H9 (cell line): Measurements from ENCODE around the gene HERC4. TPM values are rescaled to one million over a fixed set of nuclear protein-coding genes. Genes with fewer than 3 reads are reported as not detected.

Experiments
- DNase-seq: peaks from one replicate; pipeline ENCODE4 v3.0.0-alpha.2; 2017
- H2AFZ ChIP-seq: one replicate; pipeline ENCODE4 v1.6.1; 2013; ENCODE audit warnings: mild to moderate bottlenecking, low read length, control low read depth, moderate library complexity
- H2AK5ac ChIP-seq: 2 replicates; pipeline ENCODE4 v1.6.1; 2013; ENCODE audit warnings: low read length, control low read depth, mixed read lengths; ENCODE audit not compliant: insufficient read length
- H2BK120ac ChIP-seq: one replicate; pipeline ENCODE4 v1.6.1; 2013; ENCODE audit warnings: low read depth, mild to moderate bottlenecking, low read length, control low read depth, inconsistent platforms; ENCODE audit not compliant: poor library complexity, severe bottlenecking
- H2BK12ac ChIP-seq: 2 replicates; pipeline ENCODE4 v1.6.1; 2013; ENCODE audit warnings: low read length, control low read depth, mixed read lengths, low read depth; ENCODE audit not compliant: insufficient read length
- H2BK15ac ChIP-seq: 2 replicates; pipeline ENCODE4 v1.6.1; 2013; ENCODE audit warnings: low read depth, low read length, control low read depth
- H2BK20ac ChIP-seq: one replicate; pipeline ENCODE4 v1.6.1; 2013; ENCODE audit warnings: low read depth, mild to moderate bottlenecking, low read length, control low read depth, inconsistent platforms; ENCODE audit not compliant: poor library complexity, severe bottlenecking
- H2BK5ac ChIP-seq: 2 replicates; pipeline ENCODE4 v1.6.1; 2013; ENCODE audit warnings: low read length, control low read depth, mixed read lengths; ENCODE audit not compliant: insufficient read length
- H3K14ac ChIP-seq: 2 replicates; pipeline ENCODE4 v1.6.1; 2013; ENCODE audit warnings: low read length, control low read depth; ENCODE audit not compliant: insufficient read depth
- H3K18ac ChIP-seq: 2 replicates; pipeline ENCODE4 v1.6.1; 2013; ENCODE audit warnings: low read depth, mild to moderate bottlenecking, mixed read lengths, low read length, control low read depth; ENCODE audit not compliant: insufficient read length
- H3K23ac ChIP-seq: 2 replicates; pipeline ENCODE4 v1.6.1; 2013; ENCODE audit warnings: low read length, control low read depth, mixed read lengths, low read depth; ENCODE audit not compliant: insufficient read length
- H3K23me2 ChIP-seq: 2 replicates; pipeline ENCODE4 v1.6.1; 2013; ENCODE audit warnings: low read depth, mild to moderate bottlenecking, mixed read lengths, low read length, control low read depth; ENCODE audit not compliant: insufficient read length, poor library complexity, severe bottlenecking
- H3K27ac ChIP-seq: 2 replicates; pipeline ENCODE4 v1.5.1; 2013; ENCODE audit warnings: low read length, control low read depth, mixed read lengths, low read depth; ENCODE audit not compliant: insufficient read length
- H3K27me3 ChIP-seq: 2 replicates; pipeline ENCODE4 v1.6.1; 2013; ENCODE audit warnings: low read length, control low read depth, inconsistent platforms; ENCODE audit not compliant: insufficient read depth
- H3K4ac ChIP-seq: 2 replicates; pipeline ENCODE4 v1.6.1; 2013; ENCODE audit warnings: low read depth, mild to moderate bottlenecking, control low read depth, inconsistent platforms, low read length, moderate library complexity
- H3K4me1 ChIP-seq: 2 replicates; pipeline ENCODE4 v1.6.1; 2013; ENCODE audit warnings: low read length, control low read depth, inconsistent platforms; ENCODE audit not compliant: insufficient read depth
- H3K4me2 ChIP-seq: 2 replicates; pipeline ENCODE4 v1.6.1; 2013; ENCODE audit warnings: low read length, control low read depth, mixed read lengths; ENCODE audit not compliant: insufficient read length, insufficient read depth
- H3K56ac ChIP-seq: 2 replicates; pipeline ENCODE4 v1.6.1; 2013; ENCODE audit warnings: low read depth, mild to moderate bottlenecking, mixed read lengths, low read length, control low read depth; ENCODE audit not compliant: insufficient read length
- H3K79me1 ChIP-seq: 2 replicates; pipeline ENCODE4 v1.6.1; 2013; ENCODE audit warnings: low read depth, mild to moderate bottlenecking, moderate library complexity, low read length, control low read depth, inconsistent platforms; ENCODE audit not compliant: insufficient read depth, poor library complexity, severe bottlenecking
- H3K79me2 ChIP-seq: 2 replicates; pipeline ENCODE4 v1.6.1; 2013; ENCODE audit warnings: low read length, control low read depth, inconsistent platforms; ENCODE audit not compliant: insufficient read depth
- H3K9ac ChIP-seq: 2 replicates; pipeline ENCODE4 v1.6.1; 2013; ENCODE audit warnings: low read length, control low read depth, mixed read lengths; ENCODE audit not compliant: insufficient read length; ENCODE audit errors: extremely low read depth
- H3K9me3 ChIP-seq: one replicate; pipeline ENCODE4 v1.6.1; 2013; ENCODE audit warnings: low read depth, low read length, inconsistent platforms; ENCODE audit not compliant: control insufficient read depth
- H3T11ph ChIP-seq: one replicate; pipeline ENCODE4 v1.6.1; 2013; ENCODE audit warnings: mild to moderate bottlenecking, low read length, control low read depth, inconsistent platforms
- H4K20me1 ChIP-seq: one replicate; pipeline ENCODE4 v1.6.1; 2013; ENCODE audit not compliant: control insufficient read depth, insufficient read length, insufficient read depth
- H4K5ac ChIP-seq: 2 replicates; pipeline ENCODE4 v1.6.1; 2013; ENCODE audit warnings: low read depth, mild to moderate bottlenecking, mixed read lengths, low read length, control low read depth; ENCODE audit not compliant: insufficient read length
- H4K8ac ChIP-seq: replicated peaks from 2 replicates; pipeline ENCODE4 v1.6.1; 2013; ENCODE audit warnings: low read length, control low read depth, mixed read lengths, low read depth; ENCODE audit not compliant: insufficient read length
- H4K91ac ChIP-seq: 2 replicates; pipeline ENCODE4 v1.6.1; 2013; ENCODE audit warnings: low read depth, mild to moderate bottlenecking, moderate library complexity, mixed read lengths, low read length, control low read depth; ENCODE audit not compliant: insufficient read length
- H3K27ac Mint-ChIP-seq, 3 experiments: 2 replicates in 2 of 3; 3 replicates in 1 of 3; pipeline ENCODE4 v1.8.0; 2020 to 2021; ENCODE audit warnings: mixed read lengths in 3 of 3, mild to moderate bottlenecking in 1 of 3, moderate library complexity in 1 of 3
- H3K27me3 Mint-ChIP-seq: 2 replicates; pipeline ENCODE4 v1.8.0; 2021; ENCODE audit warnings: low read depth, mild to moderate bottlenecking, moderate library complexity, mixed read lengths
- H3K36me3 Mint-ChIP-seq, 3 experiments: 2 replicates in 2 of 3; 3 replicates in 1 of 3; pipeline ENCODE4 v1.8.0; 2020 to 2021; ENCODE audit warnings: low read depth in 3 of 3, mixed read lengths in 3 of 3; ENCODE audit not compliant: insufficient read depth in 1 of 3
- H3K4me1 Mint-ChIP-seq, 2 experiments: 2 replicates each; pipeline ENCODE4 v1.8.0; 2020; ENCODE audit warnings: mixed read lengths in 2 of 2
- H3K4me3 Mint-ChIP-seq, 2 experiments: 2 replicates in 1 of 2; 3 replicates in 1 of 2; pipeline ENCODE4 v1.8.0; 2020 to 2021; ENCODE audit warnings: mild to moderate bottlenecking in 2 of 2, mixed read lengths in 2 of 2, moderate library complexity in 1 of 2
- H3K9me3 Mint-ChIP-seq, 2 experiments: 2 replicates in 1 of 2; 3 replicates in 1 of 2; pipeline ENCODE4 v1.8.0; 2020; ENCODE audit warnings: mild to moderate bottlenecking in 2 of 2, mixed read lengths in 2 of 2, moderate library complexity in 1 of 2
- CTCF ChIP-seq: fragments of 200-600 bp; sonication (generic); conservative IDR thresholded peaks from 3 replicates; pipeline ENCODE4 v1.8.0; 2021; ENCODE audit warnings: antibody characterized with exemption, mild to moderate bottlenecking
- WGBS: extraction: QIAGEN DNeasy Blood & Tissue Kit; methylation state at CpG from one replicate; pipeline ENCODE4 v1.1.7; 2013; ENCODE audit warnings: missing lambda C conversion rate, low lambda C conversion rate, mixed read lengths; ENCODE audit not compliant: insufficient read length; ENCODE audit errors: extremely low coverage; 5-methylcytosine and 5-hydroxymethylcytosine counted together
- total RNA-seq: library from RNA; stranded (reverse); gene quantifications from 2 replicates; pipeline ENCODE4 v1.2.1, GENCODE V29; 2021

HERC4 gene
- total RNA-seq, 1 experiment from 2014 or later, result 24.5 TPM

GRCh38 chr10:67965456-67965855 is 109.6 kb downstream of the HERC4 start:
- Histone ChIP-seq H2BK5ac (no peak overlapping the region), H2AFZ (no peak overlapping the region), H3K4me1 (no peaks in the 10 kb centered on the region), H3K27me3 (no peaks in the 10 kb centered on the region), H4K8ac (no peak overlapping the region), H3K79me1 (no peaks in the 10 kb centered on the region), H3K9ac (no peak overlapping the region), H3T11ph (no peak overlapping the region), H3K79me2 (no peaks in the 10 kb centered on the region), H4K20me1 (no peaks in the 10 kb centered on the region), H3K4ac (no peak overlapping the region), H3K56ac (no peak overlapping the region), H3K23me2 (no peaks in the 10 kb centered on the region), H2BK120ac (no peak overlapping the region), H3K18ac (no peak overlapping the region), H2BK12ac (no peak overlapping the region), H3K23ac (no peak overlapping the region), H2BK20ac (peak overlapping the region; percentile 75), H3K27ac (no peak overlapping the region), H4K5ac (no peak overlapping the region), H4K91ac (no peak overlapping the region), H2BK15ac (no peak overlapping the region), H2AK5ac (no peak overlapping the region), H3K4me2 (no peak overlapping the region), H3K9me3 (no peaks in the 10 kb centered on the region), H3K14ac (no peak overlapping the region)
- H3K27ac Mint-ChIP-seq, result no peak overlapping the region
- TF ChIP-seq CTCF, result no peak
- peaks cover 0 to 1% of the 10 kb centered on the region in 2 experiments; a peak in 3 of 5 replicates for H3K9me3 Mint-ChIP-seq
- H3K36me3 Mint-ChIP-seq, result peaks cover 7 to 40% (median 27%) of the 10 kb centered on the region in 3 experiments; a peak in 6 of 7 replicates
- no peak overlapping the region for H3K4me3 Mint-ChIP-seq
- no peak for DNase-seq
- peaks cover 15 to 21% of the 10 kb centered on the region in 2 experiments for H3K4me1 Mint-ChIP-seq
- no CpG with 5 or more reads among the region's 2 CpGs for WGBS
- H3K27me3 Mint-ChIP-seq, result no peaks in the 10 kb centered on the region
